Gastroesophageal sphincter (tissue), 3 donors: ENCODE results near the gene TAF12.

ENCODE experiments used
- EP300 ChIP-seq: sonication (generic); formaldehyde crosslinking; IDR thresholded peaks from one replicate; pipeline ENCODE4 v1.6.1; 2017; ENCODE audit warnings: antibody characterized with exemption, mild to moderate bottlenecking
- TF ChIP-seq, protein P1 (sequence below), 4 experiments: fragments of 200-600 bp in 2 of 4; fragments of 450-650 bp in 2 of 4; sonication (generic) in 1 of 4; IDR thresholded peaks; one replicate each; pipeline ENCODE4 v1.5.1; 2017 to 2019; ENCODE audit warnings: antibody characterized with exemption in 4 of 4, mild to moderate bottlenecking in 2 of 4, moderate library complexity in 2 of 4

DNA sequence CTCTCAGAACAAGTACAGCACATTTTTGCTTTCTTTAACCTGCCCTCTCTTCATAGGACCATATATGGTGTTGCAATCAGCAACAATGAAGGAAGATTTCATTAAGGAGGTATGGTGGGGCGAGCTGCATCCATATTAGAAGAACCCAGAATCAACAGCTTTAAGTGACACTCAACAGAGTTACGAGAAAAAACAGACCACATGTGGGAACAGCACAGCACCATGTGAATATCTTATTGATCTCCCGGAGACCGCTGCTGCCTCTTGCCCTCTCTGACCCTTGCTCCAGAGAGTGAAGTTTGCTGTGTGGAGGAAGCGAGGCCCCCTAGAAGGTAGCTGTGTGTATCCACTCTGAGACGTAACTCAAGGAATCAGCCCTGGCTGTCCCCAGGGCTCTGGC lies 37.9 kb downstream of the TAF12 start:
- TF ChIP-seq, protein P1, sequence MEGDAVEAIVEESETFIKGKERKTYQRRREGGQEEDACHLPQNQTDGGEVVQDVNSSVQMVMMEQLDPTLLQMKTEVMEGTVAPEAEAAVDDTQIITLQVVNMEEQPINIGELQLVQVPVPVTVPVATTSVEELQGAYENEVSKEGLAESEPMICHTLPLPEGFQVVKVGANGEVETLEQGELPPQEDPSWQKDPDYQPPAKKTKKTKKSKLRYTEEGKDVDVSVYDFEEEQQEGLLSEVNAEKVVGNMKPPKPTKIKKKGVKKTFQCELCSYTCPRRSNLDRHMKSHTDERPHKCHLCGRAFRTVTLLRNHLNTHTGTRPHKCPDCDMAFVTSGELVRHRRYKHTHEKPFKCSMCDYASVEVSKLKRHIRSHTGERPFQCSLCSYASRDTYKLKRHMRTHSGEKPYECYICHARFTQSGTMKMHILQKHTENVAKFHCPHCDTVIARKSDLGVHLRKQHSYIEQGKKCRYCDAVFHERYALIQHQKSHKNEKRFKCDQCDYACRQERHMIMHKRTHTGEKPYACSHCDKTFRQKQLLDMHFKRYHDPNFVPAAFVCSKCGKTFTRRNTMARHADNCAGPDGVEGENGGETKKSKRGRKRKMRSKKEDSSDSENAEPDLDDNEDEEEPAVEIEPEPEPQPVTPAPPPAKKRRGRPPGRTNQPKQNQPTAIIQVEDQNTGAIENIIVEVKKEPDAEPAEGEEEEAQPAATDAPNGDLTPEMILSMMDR (IDR thresholded peaks at IDR 0.05) = no peak
- TF ChIP-seq EP300 = no peak
